Smooth muscle cell of the brain vasculature (primary cell): ENCODE data around the gene BCL11A.

ENCODE experiments used
- DNase-seq: peaks from one replicate; pipeline ENCODE4 v3.0.0-alpha.2; 2012; ENCODE audit warnings: low read depth, low spot score

Gene BCL11A

GRCh38 chr2:60463249-60463648, 90.2 kb downstream of the BCL11A start:
- DNase-seq, result peak; percentile 65

GRCh38 chr2:60461421-60462108, 91.9 kb downstream of the BCL11A start:
- DNase-seq, result no peak

GRCh38 chr2:60460577-60461420, 92.7 kb downstream of the BCL11A start:
- DNase-seq, result no peak

- DNase-seq, result no peak
These were observed 93.6 kb downstream of the BCL11A start for GRCh38 chr2:60459851-60460250.

GRCh38 chr2:60456115-60456770, 97.2 kb downstream of the BCL11A start:
- no peak for DNase-seq

GRCh38 chr2:60453872-60454271, 99.6 kb downstream of the BCL11A start:
- no peak for DNase-seq

GRCh38 chr2:60453301-60453700, 100.2 kb downstream of the BCL11A start:
- DNase-seq, result no peak

- DNase-seq, result no peak
These were observed 103.0 kb downstream of the BCL11A start for GRCh38 chr2:60450488-60450887.

- DNase-seq, result no peak
These were observed 105.5 kb downstream of the BCL11A start for GRCh38 chr2:60447943-60448342.

- no peak for DNase-seq
These were observed 106.8 kb downstream of the BCL11A start for GRCh38 chr2:60446413-60447267.

GRCh38 chr2:60445684-60446179, 107.7 kb downstream of the BCL11A start:
- DNase-seq, result no peak

GRCh38 chr2:60442608-60443007, 110.8 kb downstream of the BCL11A start:
- no peak for DNase-seq

GRCh38 chr2:60441800-60442199, 111.7 kb downstream of the BCL11A start:
- no peak for DNase-seq

GRCh38 chr2:60440767-60441163, 112.7 kb downstream of the BCL11A start:
- DNase-seq, result no peak

- no peak for DNase-seq
These were observed 113.2 kb downstream of the BCL11A start for GRCh38 chr2:60440079-60440766.

- DNase-seq, result no peak
These were observed 114.1 kb downstream of the BCL11A start for GRCh38 chr2:60439219-60439974.

- DNase-seq, result no peak
These were observed 114.8 kb downstream of the BCL11A start for GRCh38 chr2:60438653-60439052.

GRCh38 chr2:60438131-60438530, 115.3 kb downstream of the BCL11A start:
- no peak for DNase-seq

- no peak for DNase-seq
These were observed 116.3 kb downstream of the BCL11A start for GRCh38 chr2:60437080-60437696.
